HepG2 (cell line): ENCODE measurements around the gene TNIP1. TPM values are rescaled to one million over a fixed set of nuclear protein-coding genes. Genes with fewer than 3 reads are reported as not detected.

Experiments
- AGO2 ChIP-seq: fragments of 200-400 bp; formaldehyde crosslinking; optimal IDR thresholded peaks from 2 replicates; pipeline ENCODE3; 2017; ENCODE audit warnings: mild to moderate bottlenecking, low read depth, low read length, moderate library complexity
- ATAD3A ChIP-seq: sonication (generic); formaldehyde crosslinking; IDR thresholded peaks from 2 replicates; pipeline ENCODE4 v1.4.0; 2020; ENCODE audit warnings: missing genetic modification reagents
- ESRRA ChIP-seq: sonication (generic); formaldehyde crosslinking; IDR thresholded peaks from 2 replicates; pipeline ENCODE4 v1.5.1; 2020; ENCODE audit warnings: mild to moderate bottlenecking, low read depth, missing genetic modification reagents
- GABPB1 ChIP-seq: IDR thresholded peaks from 2 replicates; pipeline ENCODE4 v1.6.1; 2016; ENCODE audit warnings: mild to moderate bottlenecking, missing genetic modification reagents, moderate library complexity, missing compliant biosample characterization
- HHEX ChIP-seq: IDR thresholded peaks from 2 replicates; pipeline ENCODE4 v1.6.1; 2016; ENCODE audit warnings: control low read depth
- MBNL3 ChIP-seq: fragments of 250-450 bp; sonication (Bioruptor Pico); conservative IDR thresholded peaks from 2 replicates; pipeline ENCODE4 v1.8.0; 2022; ENCODE audit warnings: mild to moderate bottlenecking, inconsistent platforms
- NR3C1 ChIP-seq: sonication (generic); formaldehyde crosslinking; IDR thresholded peaks from 2 replicates; pipeline ENCODE4 v1.4.0; 2020; ENCODE audit warnings: missing genetic modification reagents
- PRMT3 ChIP-seq: sonication (generic); formaldehyde crosslinking; IDR thresholded peaks from 2 replicates; pipeline ENCODE4 v1.8.1; 2022; ENCODE audit warnings: low read depth, mild to moderate bottlenecking, moderate library complexity, missing genetic modification reagents, borderline replicate concordance
- RELA ChIP-seq: sonication (generic); formaldehyde crosslinking; IDR thresholded peaks from 2 replicates; pipeline ENCODE4 v1.4.0; 2020; ENCODE audit warnings: missing genetic modification reagents
- SP5 ChIP-seq: IDR thresholded peaks from 2 replicates; pipeline ENCODE4 v1.6.1; 2016; ENCODE audit warnings: low read depth, borderline replicate concordance
- STAG1 ChIP-seq: sonication (generic); formaldehyde crosslinking; IDR thresholded peaks from 2 replicates; pipeline ENCODE4 v1.4.0; 2020; ENCODE audit warnings: missing genetic modification reagents
- TBX2 ChIP-seq: sonication (generic); formaldehyde crosslinking; IDR thresholded peaks from 2 replicates; pipeline ENCODE4 v1.5.0; 2020; ENCODE audit warnings: missing genetic modification reagents, mild to moderate bottlenecking, borderline replicate concordance
- ZBTB1 ChIP-seq: sonication (generic); formaldehyde crosslinking; IDR thresholded peaks from 2 replicates; pipeline ENCODE4 v1.4.0; 2020; ENCODE audit warnings: missing genetic modification reagents, borderline replicate concordance
- ZNF619 ChIP-seq: sonication (generic); formaldehyde crosslinking; IDR thresholded peaks from 2 replicates; pipeline ENCODE4 v1.4.0; 2020; ENCODE audit warnings: mild to moderate bottlenecking, missing genetic modification reagents
- ZNF652 ChIP-seq: IDR thresholded peaks from 2 replicates; pipeline ENCODE4 v1.6.1; 2016; ENCODE audit warnings: low read depth, borderline replicate concordance
- ZNF678 ChIP-seq: sonication (generic); formaldehyde crosslinking; IDR thresholded peaks from 2 replicates; pipeline ENCODE4 v1.4.0; 2020; ENCODE audit warnings: mild to moderate bottlenecking, missing genetic modification reagents
- ZNF792 ChIP-seq: IDR thresholded peaks from 2 replicates; pipeline ENCODE4 v1.6.1; 2016
- ZNF879 ChIP-seq: sonication (generic); formaldehyde crosslinking; IDR thresholded peaks from 2 replicates; pipeline ENCODE4 v1.8.1; 2023; ENCODE audit warnings: missing genetic modification reagents
- polyA plus RNA-seq, 8 experiments: library from polyadenylated mRNA; depleted of rRNA in 3 of 8; stranded (reverse) in 7 of 8; unstranded in 1 of 8; fragments of >200 nt; fragmentation: Illumina TruSeq in 4 of 8; extraction: Trizol in 4 of 8; gene quantifications; 2 replicates each; pipeline versions ENCODE4 v1.2.1 to v1.2.3, GENCODE V29; 2011 to 2016; ENCODE audit warnings: low read depth in 4 of 8, missing spikeins in 1 of 8, mixed read lengths in 1 of 8; ENCODE audit not compliant: insufficient read depth in 1 of 8
- total RNA-seq, 5 experiments: library from RNA; depleted of rRNA; stranded (reverse); fragments of >200 nt; fragmentation: Illumina TruSeq; extraction: Trizol; gene quantifications; 2 replicates each; pipeline ENCODE4 v1.2.3, GENCODE V29; 2016; ENCODE audit warnings: low read depth in 1 of 5
- TF ChIP-seq, protein P1 (sequence below): sonication (generic); formaldehyde crosslinking; IDR thresholded peaks from 2 replicates; pipeline ENCODE4 v1.5.1; 2020; ENCODE audit warnings: missing genetic modification reagents, mild to moderate bottlenecking, borderline replicate concordance
- TF ChIP-seq, protein P2 (sequence below): sonication (generic); formaldehyde crosslinking; IDR thresholded peaks from 2 replicates; pipeline ENCODE4 v1.5.1; 2020; ENCODE audit warnings: mild to moderate bottlenecking, missing genetic modification reagents
- TF ChIP-seq, protein P3 (sequence below): sonication (generic); formaldehyde crosslinking; IDR thresholded peaks from 2 replicates; pipeline ENCODE4 v1.8.0; 2022; ENCODE audit warnings: mild to moderate bottlenecking, missing genetic modification reagents, moderate library complexity
- TF ChIP-seq, protein P4 (sequence below): sonication (generic); formaldehyde crosslinking; IDR thresholded peaks from 2 replicates; pipeline ENCODE4 v1.5.0; 2020; ENCODE audit warnings: mild to moderate bottlenecking, missing genetic modification reagents
- TF ChIP-seq, protein P5 (sequence below): sonication (generic); formaldehyde crosslinking; IDR thresholded peaks from 2 replicates; pipeline ENCODE4 v1.4.0; 2020; ENCODE audit warnings: mild to moderate bottlenecking, low read depth, missing genetic modification reagents

Gene TNIP1
- total and polyA plus RNA-seq, 2 of the 13 experiments (the other 11 are each of a cell fraction or from before 2014, with no cell fraction given) = 26.2 to 45.9 TPM

GRCh38 chr5:151094030-151094851 is 13.4 kb upstream of the TNIP1 start (continued):
- peak; percentile 23; the same call in 1 of the 2 replicates for TF ChIP-seq TBX2 (CRISPR knock-in tag)
- no peak for TF ChIP-seq ZNF879 (CRISPR knock-in tag)
- TF ChIP-seq, protein P1, sequence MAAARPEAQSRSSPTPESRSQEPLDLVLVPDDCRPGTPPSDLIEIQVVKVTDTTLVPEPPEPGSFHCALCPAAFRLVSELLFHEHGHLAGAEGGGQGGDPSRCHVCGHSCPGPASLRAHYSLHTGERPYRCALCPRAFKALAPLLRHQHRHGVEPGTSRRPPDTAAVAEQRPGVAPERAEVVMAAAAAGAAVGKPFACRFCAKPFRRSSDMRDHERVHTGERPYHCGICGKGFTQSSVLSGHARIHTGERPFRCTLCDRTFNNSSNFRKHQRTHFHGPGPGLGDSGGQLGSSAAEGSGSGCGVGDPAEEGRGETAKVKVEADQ (CRISPR knock-in tag) = no peak
- no peak for TF ChIP-seq ZBTB1 (CRISPR knock-in tag)
- no peak for TF ChIP-seq NR3C1
- no peak for TF ChIP-seq STAG1 (CRISPR knock-in tag)
- no peak for TF ChIP-seq ZNF678 (CRISPR knock-in tag)
- no peak for TF ChIP-seq ZNF792 (CRISPR knock-in tag)
- no peak for TF ChIP-seq AGO2
- TF ChIP-seq, protein P2, sequence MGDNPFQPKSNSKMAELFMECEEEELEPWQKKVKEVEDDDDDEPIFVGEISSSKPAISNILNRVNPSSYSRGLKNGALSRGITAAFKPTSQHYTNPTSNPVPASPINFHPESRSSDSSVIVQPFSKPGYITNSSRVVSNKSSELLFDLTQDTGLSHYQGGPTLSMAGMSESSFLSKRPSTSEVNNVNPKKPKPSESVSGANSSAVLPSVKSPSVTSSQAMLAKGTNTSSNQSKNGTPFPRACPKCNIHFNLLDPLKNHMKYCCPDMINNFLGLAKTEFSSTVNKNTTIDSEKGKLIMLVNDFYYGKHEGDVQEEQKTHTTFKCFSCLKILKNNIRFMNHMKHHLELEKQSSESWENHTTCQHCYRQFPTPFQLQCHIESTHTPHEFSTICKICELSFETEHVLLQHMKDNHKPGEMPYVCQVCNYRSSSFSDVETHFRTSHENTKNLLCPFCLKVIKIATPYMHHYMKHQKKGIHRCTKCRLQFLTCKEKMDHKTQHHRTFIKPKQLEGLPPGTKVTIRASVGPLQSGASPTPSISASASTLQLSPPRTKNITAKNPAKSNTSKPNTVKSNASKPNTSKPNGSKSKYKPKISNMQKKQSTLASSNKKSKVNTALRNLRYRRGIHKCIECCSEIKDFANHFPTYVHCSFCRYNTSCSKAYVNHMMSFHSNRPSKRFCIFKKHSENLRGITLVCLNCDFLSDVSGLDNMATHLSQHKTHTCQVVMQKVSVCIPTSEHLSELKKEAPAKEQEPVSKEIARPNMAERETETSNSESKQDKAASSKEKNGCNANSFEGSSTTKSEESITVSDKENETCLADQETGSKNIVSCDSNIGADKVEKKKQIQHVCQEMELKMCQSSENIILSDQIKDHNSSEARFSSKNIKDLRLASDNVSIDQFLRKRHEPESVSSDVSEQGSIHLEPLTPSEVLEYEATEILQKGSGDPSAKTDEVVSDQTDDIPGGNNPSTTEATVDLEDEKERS (CRISPR knock-in tag) = 0 out of 2 replicates have a peak, but pooled peaks have one; percentile 23
- TF ChIP-seq MBNL3 (CRISPR knock-in tag) = no peak
- TF ChIP-seq ZNF652 (CRISPR knock-in tag) = peak; percentile 83
- no peak for TF ChIP-seq ESRRA (CRISPR knock-in tag)
- TF ChIP-seq ZNF619 (CRISPR knock-in tag) = no peak
- no peak for TF ChIP-seq GABPB1 (CRISPR knock-in tag)
- TF ChIP-seq, protein P3, sequence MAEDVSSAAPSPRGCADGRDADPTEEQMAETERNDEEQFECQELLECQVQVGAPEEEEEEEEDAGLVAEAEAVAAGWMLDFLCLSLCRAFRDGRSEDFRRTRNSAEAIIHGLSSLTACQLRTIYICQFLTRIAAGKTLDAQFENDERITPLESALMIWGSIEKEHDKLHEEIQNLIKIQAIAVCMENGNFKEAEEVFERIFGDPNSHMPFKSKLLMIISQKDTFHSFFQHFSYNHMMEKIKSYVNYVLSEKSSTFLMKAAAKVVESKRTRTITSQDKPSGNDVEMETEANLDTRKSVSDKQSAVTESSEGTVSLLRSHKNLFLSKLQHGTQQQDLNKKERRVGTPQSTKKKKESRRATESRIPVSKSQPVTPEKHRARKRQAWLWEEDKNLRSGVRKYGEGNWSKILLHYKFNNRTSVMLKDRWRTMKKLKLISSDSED (CRISPR knock-in tag) = no peak
- TF ChIP-seq, protein P4, sequence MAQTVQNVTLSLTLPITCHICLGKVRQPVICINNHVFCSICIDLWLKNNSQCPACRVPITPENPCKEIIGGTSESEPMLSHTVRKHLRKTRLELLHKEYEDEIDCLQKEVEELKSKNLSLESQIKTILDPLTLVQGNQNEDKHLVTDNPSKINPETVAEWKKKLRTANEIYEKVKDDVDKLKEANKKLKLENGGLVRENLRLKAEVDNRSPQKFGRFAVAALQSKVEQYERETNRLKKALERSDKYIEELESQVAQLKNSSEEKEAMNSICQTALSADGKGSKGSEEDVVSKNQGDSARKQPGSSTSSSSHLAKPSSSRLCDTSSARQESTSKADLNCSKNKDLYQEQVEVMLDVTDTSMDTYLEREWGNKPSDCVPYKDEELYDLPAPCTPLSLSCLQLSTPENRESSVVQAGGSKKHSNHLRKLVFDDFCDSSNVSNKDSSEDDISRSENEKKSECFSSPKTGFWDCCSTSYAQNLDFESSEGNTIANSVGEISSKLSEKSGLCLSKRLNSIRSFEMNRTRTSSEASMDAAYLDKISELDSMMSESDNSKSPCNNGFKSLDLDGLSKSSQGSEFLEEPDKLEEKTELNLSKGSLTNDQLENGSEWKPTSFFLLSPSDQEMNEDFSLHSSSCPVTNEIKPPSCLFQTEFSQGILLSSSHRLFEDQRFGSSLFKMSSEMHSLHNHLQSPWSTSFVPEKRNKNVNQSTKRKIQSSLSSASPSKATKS = no peak
- TF ChIP-seq HHEX (CRISPR knock-in tag) = no peak
- no peak for TF ChIP-seq SP5 (CRISPR knock-in tag)
- TF ChIP-seq PRMT3 (CRISPR knock-in tag) = no peak
- TF ChIP-seq, protein P5, sequence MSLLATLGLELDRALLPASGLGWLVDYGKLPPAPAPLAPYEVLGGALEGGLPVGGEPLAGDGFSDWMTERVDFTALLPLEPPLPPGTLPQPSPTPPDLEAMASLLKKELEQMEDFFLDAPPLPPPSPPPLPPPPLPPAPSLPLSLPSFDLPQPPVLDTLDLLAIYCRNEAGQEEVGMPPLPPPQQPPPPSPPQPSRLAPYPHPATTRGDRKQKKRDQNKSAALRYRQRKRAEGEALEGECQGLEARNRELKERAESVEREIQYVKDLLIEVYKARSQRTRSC = no peak
- TF ChIP-seq RELA (CRISPR knock-in tag) = 0 out of 2 replicates have a peak, but pooled peaks have one; percentile 71
- no peak for TF ChIP-seq ATAD3A (CRISPR knock-in tag)
